IMR-90 (cell line): ENCODE data around the gene WNT8B. TPM values are rescaled to one million over a fixed set of nuclear protein-coding genes. Genes with fewer than 3 reads are reported as not detected.

Experiments
- ATAC-seq: fragments of 200-7000 bp; cut with Tn5 transposase; 2 replicates; pipeline ENCODE4 v1.9.1; 2020; ENCODE audit warnings: low read depth, mild to moderate bottlenecking, moderate library complexity
- BruUV-seq: library from RNA; stranded (reverse); fragments of 400-500 nt; replicated peaks from 2 replicates; lab custom pipeline; 2021; lab: Mats Ljungman, UMichigan
- CTCF ChIA-PET: fragments of 300-600 bp; formaldehyde crosslinking; extraction: SDS; loops from one replicate; lab custom pipeline; 2021; ENCODE audit warnings: antibody characterized with exemption; lab: Yijun Ruan, JAX
- POLR2A ChIA-PET: fragments of 300-600 bp; sonication (Branson Sonifier 250); formaldehyde crosslinking; loops from one replicate; lab custom pipeline; 2022; ENCODE audit warnings: antibody characterized with exemption; ENCODE audit not compliant: unreplicated experiment; lab: Charles Lee
- DNase-seq: peaks from one replicate; pipeline ENCODE4 v3.0.0; 2013
- H2AFZ ChIP-seq: replicated peaks from 2 replicates; pipeline ENCODE3; 2013; ENCODE audit warnings: low read length, mild to moderate bottlenecking; ENCODE audit not compliant: poor library complexity
- H2AK5ac ChIP-seq: 2 replicates; pipeline ENCODE4 v1.6.1; 2013; ENCODE audit warnings: low read depth, low read length, inconsistent platforms
- H2AK9ac ChIP-seq: replicated peaks from 2 replicates; pipeline ENCODE3; 2013; ENCODE audit warnings: mild to moderate bottlenecking, low read depth, low read length, moderate library complexity; ENCODE audit not compliant: poor library complexity
- H2BK120ac ChIP-seq: 2 replicates; pipeline ENCODE4 v1.6.1; 2013; ENCODE audit warnings: low read depth, low read length, inconsistent platforms
- H2BK15ac ChIP-seq: 3 replicates; pipeline ENCODE4 v1.6.1; 2013; ENCODE audit warnings: low read depth, low read length, inconsistent platforms
- H2BK20ac ChIP-seq: 2 replicates; pipeline ENCODE4 v1.6.1; 2013; ENCODE audit warnings: low read depth, mild to moderate bottlenecking, inconsistent platforms, low read length, moderate library complexity
- H2BK5ac ChIP-seq: 2 replicates; pipeline ENCODE4 v1.6.1; 2013; ENCODE audit warnings: mild to moderate bottlenecking, low read depth, low read length, inconsistent platforms; ENCODE audit not compliant: poor library complexity, severe bottlenecking
- H3K14ac ChIP-seq: replicated peaks from 2 replicates; pipeline ENCODE4 v1.6.1; 2013; ENCODE audit warnings: low read depth, low read length, inconsistent platforms
- H3K18ac ChIP-seq: 2 replicates; pipeline ENCODE4 v1.6.1; 2013; ENCODE audit warnings: low read depth, low read length, control low read depth
- H3K23ac ChIP-seq: 2 replicates; pipeline ENCODE4 v1.6.1; 2013; ENCODE audit warnings: low read depth, low read length, inconsistent platforms
- H3K27ac ChIP-seq: 2 replicates; pipeline ENCODE4 v1.5.1; 2013; ENCODE audit warnings: mild to moderate bottlenecking, control low read depth, low read length; ENCODE audit not compliant: insufficient read depth
- H3K27me3 ChIP-seq: 2 replicates; pipeline ENCODE4 v1.6.1; 2013; ENCODE audit warnings: low read length; ENCODE audit not compliant: control insufficient read depth, insufficient read depth
- H3K36me3 ChIP-seq: 2 replicates; pipeline ENCODE4 v1.6.1; 2013; ENCODE audit warnings: low read length, mixed read lengths; ENCODE audit not compliant: control insufficient read depth, insufficient read depth
- H3K4ac ChIP-seq: 2 replicates; pipeline ENCODE4 v1.6.1; 2013; ENCODE audit warnings: low read depth, low read length, inconsistent platforms
- H3K4me1 ChIP-seq: 2 replicates; pipeline ENCODE4 v1.6.1; 2013; ENCODE audit warnings: low read length, mixed read lengths; ENCODE audit not compliant: control insufficient read depth, insufficient read depth
- H3K4me2 ChIP-seq: 2 replicates; pipeline ENCODE4 v1.6.1; 2013; ENCODE audit warnings: low read depth, mild to moderate bottlenecking, control low read depth, low read length, moderate library complexity
- H3K4me3 ChIP-seq: 2 replicates; pipeline ENCODE4 v1.5.1; 2013; ENCODE audit warnings: low read depth, mild to moderate bottlenecking, control low read depth, low read length, moderate library complexity; ENCODE audit not compliant: insufficient read depth
- H3K56ac ChIP-seq: 2 replicates; pipeline ENCODE4 v1.6.1; 2013; ENCODE audit warnings: low read length, inconsistent platforms; ENCODE audit not compliant: insufficient read depth; ENCODE audit errors: extremely low read depth
- H3K79me1 ChIP-seq, 2 experiments: 2 replicates each; pipeline ENCODE4 v1.6.1; 2013; ENCODE audit warnings: low read length in 2 of 2, inconsistent platforms in 1 of 2, low read depth in 1 of 2
- H3K9ac ChIP-seq: 2 replicates; pipeline ENCODE4 v1.6.1; 2013; ENCODE audit warnings: low read depth, low read length, control low read depth
- H3K9me1 ChIP-seq: 2 replicates; pipeline ENCODE4 v1.6.1; 2013; ENCODE audit warnings: low read length, inconsistent platforms; ENCODE audit not compliant: insufficient read depth
- H3K9me3 ChIP-seq: 2 replicates; pipeline ENCODE4 v1.6.1; 2013; ENCODE audit warnings: low read length; ENCODE audit not compliant: control insufficient read depth, insufficient read depth
- H4K20me1 ChIP-seq: 2 replicates; pipeline ENCODE4 v1.6.1; 2013; ENCODE audit warnings: low read length, inconsistent platforms; ENCODE audit not compliant: insufficient read depth
- H4K5ac ChIP-seq: 2 replicates; pipeline ENCODE4 v1.6.1; 2013; ENCODE audit warnings: mild to moderate bottlenecking, low read depth, low read length, control low read depth
- H4K8ac ChIP-seq, 2 experiments: 2 replicates each; pipeline ENCODE4 v1.6.1; 2013; ENCODE audit warnings: low read depth in 2 of 2, low read length in 2 of 2, control low read depth in 1 of 2, inconsistent platforms in 1 of 2
- H4K91ac ChIP-seq: 2 replicates; pipeline ENCODE4 v1.6.1; 2013; ENCODE audit warnings: low read depth, low read length, inconsistent platforms; ENCODE audit not compliant: insufficient read depth
- CHD1 ChIP-seq: IDR thresholded peaks from 2 replicates; pipeline ENCODE4 v1.6.1; 2012; ENCODE audit warnings: low read depth, low read length, improper control_type of control experiment
- ELK1 ChIP-seq: fragments of 150-350 bp; IDR thresholded peaks from 2 replicates; pipeline ENCODE4 v1.6.1; 2016; ENCODE audit warnings: low read depth, mild to moderate bottlenecking, low read length, moderate library complexity, borderline replicate concordance
- MAFK ChIP-seq: IDR thresholded peaks from 2 replicates; pipeline ENCODE4 v1.6.1; 2012; ENCODE audit warnings: low read depth, low read length, improper control_type of control experiment
- SMC3 ChIP-seq: fragments of 150-350 bp; IDR thresholded peaks from 2 replicates; pipeline ENCODE4 v1.6.1; 2016; ENCODE audit warnings: low read depth, mild to moderate bottlenecking, antibody characterized with exemption, low read length, moderate library complexity
- WGBS, 2 experiments: methylation state at CpG; one replicate each; pipeline versions ENCODE4 v1.1.5 to v1.1.7; 2013; ENCODE audit warnings: missing lambda C conversion rate in 2 of 2; ENCODE audit not compliant: insufficient read length in 1 of 2; ENCODE audit errors: extremely low coverage in 2 of 2; 5-methylcytosine and 5-hydroxymethylcytosine counted together
- dilution Hi-C: fragments of 300-500 bp; cut with HindIII; formaldehyde crosslinking; loops from one replicate; pipeline ENCODE4 v1.14.3; 2018; ENCODE audit warnings: low sequenced_read_pairs; ENCODE audit not compliant: unreplicated experiment
- in situ Hi-C: fragments of 300-500 bp; cut with MboI; formaldehyde crosslinking; loops from 3 replicates; pipeline ENCODE4 v1.14.3; 2019; ENCODE audit warnings: low sequenced_read_pairs, inconsistent platforms, mixed read lengths
- intact Hi-C: fragments of 100-400 bp; cut with micrococcal nuclease; formaldehyde crosslinking; loops from 2 replicates; pipeline ENCODE4 v1.10.0; 2022
- polyA plus RNA-seq, 3 experiments: library from polyadenylated mRNA; depleted of rRNA; stranded (reverse); fragments of >200 nt; gene quantifications; 2 replicates each; pipeline ENCODE4 v1.2.3, GENCODE V29; 2012; ENCODE audit warnings: low replicate concordance in 1 of 3
- total RNA-seq: library from RNA; depleted of rRNA; stranded (reverse); fragments of >200 nt; gene quantifications from 2 replicates; pipeline ENCODE4 v1.2.3, GENCODE V29; 2012

WNT8B gene
- total and polyA plus RNA-seq, 2 of the 4 experiments (the other 2 are of a cell fraction), result 0.03 TPM; not detected in 1

- H3K14ac ChIP-seq, result no peak overlapping the region
- H3K9me1 ChIP-seq, result 0 out of 2 replicates have a peak, but pooled peaks cover 2% of the 10 kb centered on the region
- H4K8ac ChIP-seq, result no peak overlapping the region
- H4K5ac ChIP-seq, result no peak overlapping the region
- H3K27ac ChIP-seq, result no peak overlapping the region
- H4K20me1 ChIP-seq, result no peaks in the 10 kb centered on the region
- DNase-seq (no peak), ATAC-seq (no peak)
- H2AK9ac ChIP-seq, result no peak overlapping the region
- H3K9me3 ChIP-seq, result no peaks in the 10 kb centered on the region
- H4K91ac ChIP-seq, result no peak overlapping the region
- H3K27me3 ChIP-seq, result no peaks in the 10 kb centered on the region
- CTCF ChIA-PET, result interaction anchor here (0.9 kb wide), 1 partner anchor 22 kb away, joined by 4 read pairs; no protein-coding TSS in a partner anchor
- intact Hi-C loops, result no loop called here
- H2BK120ac ChIP-seq, result no peak overlapping the region
- no peak overlapping the region for H3K56ac ChIP-seq
- in situ Hi-C loops, result no loop called here
- no CpG with 5 or more reads among the region's 2 CpGs for WGBS, 2 experiments
- H3K79me1 ChIP-seq, result no peaks in the 10 kb centered on the region
- no peak overlapping the region for H3K9ac ChIP-seq
- dilution Hi-C loops, result no loop called here
- no peak overlapping the region for H3K4me2 ChIP-seq
- H3K4me1 ChIP-seq, result peaks cover under 1% of the 10 kb centered on the region; the same call in 1 of the 2 replicates
- no peak overlapping the region for H2BK20ac ChIP-seq
- H3K18ac ChIP-seq, result no peak overlapping the region
- POLR2A ChIA-PET, result no interaction called here
- no peak overlapping the region for H3K4me3 ChIP-seq
- no TSS peak for BruUV-seq
- no peak overlapping the region for H2AK5ac ChIP-seq
- H3K23ac ChIP-seq, result no peak overlapping the region
- no peak overlapping the region for H3K4ac ChIP-seq
- no peak overlapping the region for H2BK5ac ChIP-seq
- H3K36me3 ChIP-seq, result peaks cover 14% of the 10 kb centered on the region
- no peak overlapping the region for H2BK15ac ChIP-seq
- H2AFZ ChIP-seq, result peak overlapping the region; percentile 36
- TF ChIP-seq ELK1 (no peak), CHD1 (no peak), SMC3 (no peak), MAFK (no peak)
Observed at GRCh38 chr10:100496567-100496966, 33.8 kb downstream of the WNT8B start.
